ENCODE results near the gene PGC.

- TF ChIP-seq CTCF (IDR thresholded peaks at IDR 0.05): no peak
- no peak for TF ChIP-seq EZH2 (IDR thresholded peaks at IDR 0.05; ENCODE audit: borderline replicate concordance, insufficient read depth, low read depth, low read length, poor library complexity, severe bottlenecking)
These were observed 59.6 kb downstream of the PGC start for GRCh38 chr6:41687501-41688175.
